ENCODE results near the gene SDCBP2.

SDCBP2 gene

DNA sequence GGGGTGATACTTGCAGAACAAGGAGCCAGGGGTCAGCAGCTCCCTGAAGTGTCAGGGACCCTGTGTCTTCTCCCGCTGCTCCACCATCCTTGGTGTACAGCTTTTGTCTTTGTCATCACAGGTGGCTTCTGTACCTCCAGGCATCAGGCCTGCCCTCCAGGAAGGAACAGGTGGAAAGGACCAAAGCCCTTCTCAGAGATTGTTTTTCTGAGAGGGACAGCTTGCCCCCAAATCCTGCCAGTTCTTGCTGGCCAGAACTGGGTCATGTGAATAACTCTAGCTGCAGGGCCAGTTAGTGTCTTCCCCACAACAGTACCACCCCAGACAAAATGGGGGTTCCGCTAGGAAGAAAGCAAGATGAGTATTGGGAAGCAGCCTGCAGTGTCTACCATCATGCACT lies 31.5 kb downstream of the SDCBP2 start:
- DNase-seq (ENCODE audit: low read depth, low spot score): no peak

DNA sequence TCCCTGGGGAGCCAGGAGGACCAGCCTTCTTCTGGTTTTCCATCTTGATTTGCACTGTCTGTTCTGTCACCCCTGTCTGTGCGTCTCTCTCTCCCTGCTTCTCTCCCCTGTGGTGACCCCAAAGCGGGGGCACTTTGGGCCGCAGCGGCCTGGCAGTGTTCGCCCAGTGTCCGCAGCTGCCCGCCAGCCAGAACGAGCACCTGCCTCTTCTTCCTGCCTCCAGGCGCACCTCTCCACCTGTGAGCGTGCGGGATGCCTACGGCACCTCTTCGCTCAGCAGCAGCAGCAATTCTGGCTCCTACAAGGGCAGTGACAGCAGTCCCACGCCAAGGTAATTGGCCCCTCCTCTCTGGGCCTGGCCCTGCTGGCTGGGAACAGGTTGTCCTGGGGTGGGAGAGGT lies 32.0 kb downstream of the SDCBP2 start:
- no peak for DNase-seq (ENCODE audit: low read depth, low spot score)

DNA sequence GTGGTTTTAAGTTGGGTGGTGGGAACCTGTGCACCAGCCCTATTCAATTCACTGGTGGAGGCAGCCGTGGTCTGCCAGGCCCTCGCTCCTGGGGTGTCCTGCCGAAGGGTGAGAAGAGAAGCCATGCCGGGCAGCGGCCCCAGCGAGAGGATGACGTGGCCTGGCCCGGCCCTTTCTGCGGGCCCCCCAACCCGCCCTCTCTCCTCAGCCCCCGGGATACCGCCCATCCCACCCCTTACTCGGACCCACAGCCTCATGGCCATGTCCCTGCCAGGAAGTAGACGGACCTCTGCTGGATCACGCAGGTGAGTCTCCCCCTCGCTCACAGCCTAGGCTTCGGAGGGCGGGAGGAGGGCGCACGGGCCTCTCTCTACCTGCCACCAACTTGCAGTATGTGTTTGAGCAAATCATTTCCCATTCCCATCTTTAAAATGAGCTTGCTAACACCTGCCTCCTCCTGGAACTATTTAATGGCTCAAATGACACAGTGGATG lies 32.8 kb downstream of the SDCBP2 start:
- no peak for DNase-seq (ENCODE audit: low read depth, low spot score)

DNA sequence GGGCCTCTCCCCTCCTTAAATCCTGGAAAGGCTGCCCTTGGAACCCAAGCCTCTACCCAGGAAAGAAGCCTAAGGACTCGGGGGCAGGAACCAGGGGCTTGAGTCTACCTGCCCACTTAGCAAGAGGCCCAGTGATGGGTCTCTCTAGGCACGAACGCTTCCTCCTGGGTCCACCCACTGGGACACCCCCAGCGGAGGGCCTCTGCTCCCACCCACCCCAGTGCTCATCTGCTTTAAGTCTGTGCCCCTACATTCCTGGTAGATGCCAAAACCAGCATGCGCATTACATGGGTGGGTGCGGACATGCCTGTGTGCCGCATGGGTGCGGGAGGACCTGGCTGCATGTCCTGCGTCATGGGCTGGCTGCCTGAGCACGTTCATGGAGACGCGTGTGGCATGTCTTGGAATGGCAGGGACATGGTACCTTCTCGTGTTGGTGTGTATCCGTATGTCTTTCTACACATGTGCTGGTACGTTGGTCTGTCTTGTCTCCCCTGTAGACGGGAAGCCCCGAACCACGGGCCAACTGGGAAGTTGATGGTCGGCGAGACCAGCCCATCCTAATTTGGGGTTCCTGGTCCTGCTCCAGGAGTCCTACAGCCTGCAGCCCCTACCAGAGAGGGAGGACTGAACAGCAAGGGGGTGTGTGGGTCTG lies 33.5 kb downstream of the SDCBP2 start:
- DNase-seq (ENCODE audit: low read depth, low spot score): no peak

DNA sequence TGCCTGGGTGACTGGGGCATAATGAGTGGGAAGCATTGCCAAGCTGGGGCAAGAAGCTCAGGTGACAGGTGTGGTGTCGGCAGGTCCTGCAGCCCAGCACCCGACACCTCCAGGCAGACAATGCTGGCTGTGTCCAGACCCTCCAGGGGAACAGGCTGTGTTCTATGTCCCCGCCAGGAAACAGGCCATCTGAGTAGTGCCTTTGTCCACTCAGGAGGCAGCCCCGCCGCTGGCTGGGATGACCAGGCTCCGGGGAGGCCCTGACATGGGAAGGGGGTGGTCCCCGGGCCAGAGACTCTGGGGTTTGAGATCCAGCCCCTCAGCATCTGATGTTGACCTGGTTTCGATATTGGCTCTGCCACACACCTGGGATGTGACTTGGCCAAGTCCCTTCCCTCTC lies 34.4 kb downstream of the SDCBP2 start:
- no peak for DNase-seq (ENCODE audit: low read depth, low spot score)

DNA sequence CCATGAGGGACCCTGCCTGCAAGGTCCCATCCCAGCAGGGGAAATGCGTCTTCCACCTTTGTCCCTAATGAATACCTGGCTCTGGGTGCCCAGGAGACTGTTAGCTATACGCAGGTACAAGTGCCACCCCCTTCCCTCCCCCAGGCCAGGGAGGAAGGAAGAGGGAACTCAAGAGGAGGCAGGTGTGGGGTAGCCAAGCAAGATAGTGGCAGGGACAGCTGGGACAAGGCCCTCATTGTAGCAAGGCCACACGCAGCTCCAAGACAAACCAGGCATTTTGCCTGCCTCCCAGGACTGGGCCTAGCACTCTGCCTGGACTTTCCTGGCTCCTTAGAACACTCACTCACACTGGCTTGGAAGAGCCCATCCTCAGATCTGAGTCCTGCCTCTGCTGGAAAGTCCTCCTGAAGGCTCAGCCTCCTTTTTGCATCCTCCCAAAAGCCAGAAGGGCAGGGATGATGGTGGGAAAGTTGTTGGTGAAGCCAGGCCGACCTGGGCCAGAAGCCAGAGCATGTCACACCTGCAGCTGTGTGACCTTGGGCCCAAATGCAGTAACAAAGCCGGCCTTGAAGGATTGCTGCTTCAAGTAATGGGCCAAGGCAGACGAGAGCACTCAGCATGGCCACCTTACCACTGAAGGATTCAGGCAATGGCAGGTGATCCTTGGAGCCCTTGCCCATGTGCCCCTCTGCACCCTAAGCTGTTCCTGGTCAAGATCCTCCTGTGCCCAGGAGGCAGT lies 35.1 kb downstream of the SDCBP2 start:
- DNase-seq (ENCODE audit: low read depth, low spot score): no peak

DNA sequence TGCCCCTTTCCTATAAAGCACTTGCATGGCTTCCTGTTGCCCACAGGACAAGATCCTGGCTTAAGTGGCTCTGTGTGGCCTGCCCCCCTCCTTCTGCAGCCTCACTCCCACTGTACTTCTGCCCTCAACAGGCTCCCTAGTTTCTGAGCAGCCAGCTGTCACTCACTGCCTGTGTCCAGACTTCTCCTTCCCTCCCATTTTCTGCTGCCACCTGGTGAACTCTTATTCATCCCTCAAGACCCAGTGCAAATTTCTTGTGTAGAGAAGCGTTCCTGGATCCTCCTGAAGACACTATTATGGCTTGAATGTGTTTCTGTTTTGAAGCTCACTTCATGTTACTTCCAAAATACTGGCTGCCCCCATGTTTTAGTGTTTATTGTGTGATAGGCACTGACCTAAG lies 36.3 kb downstream of the SDCBP2 start:
- DNase-seq (ENCODE audit: low read depth, low spot score): no peak

DNA sequence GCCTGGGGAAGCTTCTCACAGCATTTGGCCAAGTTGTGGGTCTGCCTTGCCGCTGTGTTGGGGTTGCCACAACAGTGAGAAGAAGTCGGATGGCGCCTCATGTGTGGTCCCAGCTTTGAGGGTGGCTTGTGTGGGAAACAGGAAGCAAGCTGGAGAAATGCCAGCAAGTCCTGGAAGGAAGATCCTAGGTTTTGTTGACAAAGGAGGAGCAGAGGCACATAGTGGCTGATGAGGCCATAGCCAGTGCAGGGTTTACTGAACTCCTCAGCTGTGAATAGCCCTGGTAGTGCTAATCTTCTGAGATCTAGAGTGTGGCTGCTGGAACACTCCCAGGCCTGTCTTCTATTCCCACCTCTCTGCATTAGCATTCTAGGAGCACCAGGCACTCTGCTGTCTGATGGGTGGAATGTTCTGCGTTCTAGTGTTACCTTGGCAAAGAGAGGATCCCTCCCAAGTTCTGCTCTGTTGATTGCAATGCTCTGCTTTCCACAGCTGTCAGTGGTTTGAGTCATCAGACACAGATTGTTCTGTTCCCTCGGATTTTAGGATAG lies 37.7 kb downstream of the SDCBP2 start:
- no peak for DNase-seq (ENCODE audit: low read depth, low spot score)

DNA sequence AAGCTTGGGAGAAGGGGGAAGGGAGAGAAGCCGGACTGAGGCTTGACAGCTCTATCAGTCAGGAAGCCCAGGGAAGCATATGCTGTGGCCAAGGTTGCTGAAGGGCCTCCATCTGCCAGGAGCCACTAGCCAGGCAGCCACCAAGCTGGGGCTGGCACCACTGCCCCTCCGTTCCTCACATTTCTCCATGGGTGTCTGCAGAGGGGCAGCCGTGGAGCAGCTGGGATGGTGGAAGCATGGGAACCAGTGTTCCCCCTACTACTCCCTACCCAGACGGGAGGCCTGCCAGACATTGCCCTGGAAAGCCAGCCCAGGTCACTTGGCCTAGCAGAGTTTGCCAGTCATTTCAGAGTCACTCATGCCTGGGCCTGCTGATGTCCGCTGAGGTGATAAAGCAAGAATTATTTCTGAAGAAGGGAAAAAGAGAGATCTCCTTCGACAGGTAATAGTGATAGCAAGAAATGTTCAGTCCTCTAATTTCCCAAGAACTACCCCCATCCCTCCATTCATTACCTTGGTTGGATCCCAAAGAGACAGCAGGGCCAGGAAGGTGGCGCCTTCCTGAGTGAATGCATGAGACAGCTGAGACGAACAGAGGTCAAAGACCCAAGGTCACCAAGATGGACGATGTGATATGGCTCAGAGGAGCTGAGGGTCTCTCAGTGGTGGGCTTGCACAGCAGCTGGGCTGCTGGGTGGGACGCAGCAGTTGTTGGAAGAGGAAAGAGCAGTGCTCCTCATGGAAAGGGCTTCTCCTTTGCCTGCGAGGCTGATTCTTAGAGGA lies 41.0 kb downstream of the SDCBP2 start:
- DNase-seq (ENCODE audit: low read depth, low spot score): no peak

DNA sequence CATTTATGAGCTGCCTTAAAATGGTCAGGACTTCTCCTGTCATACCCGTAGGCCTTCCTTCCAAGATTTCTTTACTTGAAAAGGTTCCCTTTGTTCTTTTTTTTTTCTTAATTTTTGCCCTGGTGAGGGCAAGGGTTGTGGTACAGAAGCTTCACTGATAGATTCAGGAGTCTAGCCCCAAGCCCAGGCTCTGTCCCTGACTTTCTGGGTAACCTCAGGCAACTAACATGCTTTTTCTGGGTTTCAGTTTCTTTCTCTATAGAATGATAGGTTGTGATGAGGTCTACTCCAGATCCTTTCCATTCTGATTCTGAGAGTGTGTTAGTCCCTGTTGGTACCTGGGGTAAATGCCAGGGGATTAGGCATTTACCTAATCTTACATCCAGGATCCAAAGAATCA lies 41.6 kb downstream of the SDCBP2 start:
- no peak for DNase-seq (ENCODE audit: low read depth, low spot score)

DNA sequence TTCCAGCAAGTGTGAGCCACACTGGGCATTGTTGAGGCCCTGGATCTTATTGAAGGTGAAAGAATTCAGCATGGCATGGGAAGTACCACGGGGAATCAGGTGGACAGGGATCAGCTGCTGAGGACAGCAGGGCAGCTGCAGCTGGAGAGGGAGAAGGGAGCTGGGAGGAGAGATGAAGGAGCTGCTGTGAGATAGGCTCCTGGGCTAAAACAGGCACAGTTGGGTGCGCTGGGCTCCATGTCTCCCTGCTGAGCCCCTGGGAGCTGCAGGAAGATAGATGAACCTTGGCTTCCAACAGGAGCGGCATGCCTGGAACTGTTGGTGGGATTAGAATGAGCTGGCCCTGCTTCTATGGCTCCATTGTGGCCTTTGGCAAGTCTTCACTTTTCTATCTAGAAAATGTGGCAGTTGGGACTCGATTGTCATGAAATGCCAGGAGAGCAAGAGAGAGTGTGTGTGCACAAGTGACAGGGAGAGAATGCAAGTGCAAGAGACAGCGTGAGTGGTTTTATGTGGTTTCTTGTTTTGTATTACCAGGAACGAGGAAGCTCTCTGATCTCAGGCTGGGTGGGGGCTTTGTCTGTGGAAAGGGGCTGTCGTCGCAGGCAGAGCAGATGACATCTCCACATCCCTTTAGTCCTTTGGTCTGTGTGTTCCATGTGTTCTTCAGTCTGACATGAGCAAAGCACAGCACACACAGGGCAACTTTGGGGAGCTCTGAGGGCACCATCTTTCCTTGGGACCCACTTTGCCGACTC lies 42.5 kb downstream of the SDCBP2 start:
- no peak for DNase-seq (ENCODE audit: low read depth, low spot score)

DNA sequence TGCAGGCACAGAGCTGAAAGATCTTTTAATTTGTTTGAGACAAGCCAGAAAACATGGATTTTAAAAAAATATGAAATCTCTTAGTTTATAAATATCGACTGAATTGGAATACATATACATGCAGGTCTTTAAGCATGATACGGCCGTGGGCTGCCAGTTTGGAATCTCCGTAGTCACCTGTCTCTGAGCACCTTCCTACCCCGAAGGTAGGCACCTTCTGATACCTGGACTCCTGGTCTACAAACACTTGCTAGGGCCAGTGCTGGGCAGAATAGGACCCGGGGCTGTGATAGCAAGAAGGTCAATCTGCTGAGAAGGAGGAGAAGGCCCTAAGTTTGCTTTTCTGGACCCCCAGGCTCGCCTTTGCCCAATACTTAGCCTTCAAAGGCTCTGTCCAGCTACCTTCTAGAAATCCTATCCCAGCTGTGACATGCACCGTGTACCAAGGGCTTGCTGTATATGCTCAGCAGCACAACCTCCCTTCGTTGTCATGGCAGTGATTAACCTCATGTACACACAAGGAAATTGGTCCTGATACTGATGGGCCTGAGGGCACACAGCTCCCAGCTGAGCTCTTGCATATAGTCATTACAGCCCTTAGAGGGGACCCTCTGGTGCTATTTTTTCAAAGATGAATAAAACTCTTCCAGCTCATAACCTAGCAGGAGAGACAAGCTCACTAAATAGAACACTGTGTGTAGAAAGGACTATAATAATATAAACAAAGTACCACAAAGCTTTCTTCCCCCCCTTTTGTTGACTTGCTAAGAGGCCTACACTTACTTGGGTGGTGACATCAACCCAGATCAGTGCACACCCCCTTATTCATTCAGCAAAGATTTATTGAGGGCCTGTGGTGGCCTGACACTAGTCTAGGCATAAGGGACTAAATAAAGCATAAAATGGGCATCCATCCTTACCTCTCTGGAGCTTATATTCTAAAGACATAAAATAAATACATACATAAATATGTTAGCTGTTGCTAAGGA lies 45.1 kb downstream of the SDCBP2 start:
- DNase-seq (ENCODE audit: low read depth, low spot score): no peak

DNA sequence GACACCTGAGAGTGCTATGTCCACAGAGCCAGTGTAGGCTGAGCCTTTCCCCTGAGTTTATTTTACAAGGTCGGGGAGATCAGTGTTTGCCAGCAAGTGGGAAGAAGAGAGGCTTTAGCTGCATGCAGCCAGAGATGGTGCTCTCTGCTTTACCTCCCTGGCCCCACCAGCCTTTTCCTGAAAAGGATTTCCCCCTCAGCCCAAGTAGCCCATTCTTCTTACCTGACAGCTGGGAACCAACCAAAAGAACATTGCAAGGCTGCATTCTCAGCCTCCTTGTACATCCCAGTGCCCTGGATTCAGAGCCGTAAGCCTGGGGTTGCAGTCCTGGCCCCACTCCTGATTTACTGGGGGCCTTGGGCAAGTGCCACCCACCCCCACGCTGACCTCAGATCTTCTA lies 46.0 kb downstream of the SDCBP2 start:
- no peak for DNase-seq (ENCODE audit: low read depth, low spot score)

DNA sequence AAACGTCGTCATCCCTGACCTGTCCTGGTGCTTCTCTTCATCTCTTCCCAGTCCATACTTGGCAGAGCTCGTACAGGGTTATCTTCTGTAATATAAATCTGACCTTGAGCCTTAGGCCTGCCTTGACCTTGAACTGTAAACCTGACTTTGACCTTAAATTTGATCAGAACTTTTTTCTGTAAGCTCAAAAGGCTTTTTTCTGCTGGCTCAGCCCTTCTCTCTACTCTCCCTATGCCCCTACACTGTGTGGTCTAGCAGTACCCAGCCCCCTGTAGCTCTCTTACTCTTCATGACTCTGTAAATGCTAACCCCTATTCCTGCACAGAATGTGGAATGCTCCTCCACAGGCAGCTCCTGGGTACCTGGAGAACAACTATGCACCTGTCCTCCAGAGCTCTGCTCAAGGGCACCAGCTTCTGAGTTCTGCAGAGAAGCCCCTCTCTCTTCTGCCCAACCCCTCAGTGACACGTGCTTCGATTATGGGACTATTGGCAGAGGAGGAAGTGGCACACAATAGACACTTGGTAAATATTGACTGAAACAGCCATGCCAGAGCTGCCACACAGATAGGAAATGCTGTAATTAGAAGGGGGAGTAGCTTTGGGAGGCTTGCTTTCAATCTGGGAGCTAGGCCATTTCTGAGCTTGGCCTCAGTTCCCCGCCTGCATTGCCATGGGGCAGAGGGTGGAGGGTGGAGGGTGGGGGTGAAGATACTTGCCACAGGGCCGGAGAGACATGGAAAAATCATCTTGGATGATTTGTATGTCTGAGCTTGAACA lies 47.5 kb downstream of the SDCBP2 start:
- DNase-seq (ENCODE audit: low read depth, low spot score): no peak

DNA sequence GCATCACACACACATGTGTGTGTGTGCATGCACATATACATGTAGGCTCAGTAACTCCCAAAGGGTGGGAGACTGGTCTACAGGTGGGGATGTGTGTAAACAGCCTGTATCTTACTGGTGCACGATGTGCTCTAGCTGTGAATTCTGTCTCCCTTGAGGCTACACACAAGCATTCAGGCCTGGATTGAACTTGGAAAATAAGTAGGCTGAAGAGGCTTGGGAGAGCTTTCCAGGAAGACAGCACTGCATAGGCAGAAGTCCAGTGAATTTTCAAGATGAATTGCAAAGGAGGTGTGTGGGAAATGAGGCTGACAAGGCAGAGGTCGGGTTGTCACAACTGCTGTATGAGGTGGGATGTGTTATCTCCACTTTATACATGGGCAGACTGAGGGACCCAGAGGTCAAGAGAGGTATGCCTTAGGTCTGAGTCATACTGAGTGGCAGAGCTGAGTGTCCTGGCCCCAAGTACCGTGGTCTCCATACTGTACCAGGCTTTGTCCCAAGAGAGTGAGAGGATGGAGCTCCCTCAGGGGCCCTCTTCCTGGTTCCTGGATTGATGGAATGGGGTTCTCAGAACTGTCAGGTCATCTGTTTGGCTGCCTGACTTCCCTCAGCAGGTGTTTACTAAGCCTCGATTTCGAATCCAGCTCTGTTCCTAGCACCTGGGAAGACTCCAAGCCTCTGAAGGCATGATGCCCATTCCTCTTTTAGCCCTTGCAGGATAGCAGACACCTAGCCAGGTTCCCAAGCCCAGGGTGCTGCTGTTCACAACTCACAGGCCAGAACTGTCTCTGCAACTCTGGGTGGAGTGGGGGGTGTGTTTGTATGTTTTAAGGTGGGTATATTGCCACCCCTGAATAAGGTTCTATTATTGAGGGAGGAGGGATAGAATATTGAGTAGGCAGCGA lies 48.5 kb downstream of the SDCBP2 start:
- no peak for DNase-seq (ENCODE audit: low read depth, low spot score)

DNA sequence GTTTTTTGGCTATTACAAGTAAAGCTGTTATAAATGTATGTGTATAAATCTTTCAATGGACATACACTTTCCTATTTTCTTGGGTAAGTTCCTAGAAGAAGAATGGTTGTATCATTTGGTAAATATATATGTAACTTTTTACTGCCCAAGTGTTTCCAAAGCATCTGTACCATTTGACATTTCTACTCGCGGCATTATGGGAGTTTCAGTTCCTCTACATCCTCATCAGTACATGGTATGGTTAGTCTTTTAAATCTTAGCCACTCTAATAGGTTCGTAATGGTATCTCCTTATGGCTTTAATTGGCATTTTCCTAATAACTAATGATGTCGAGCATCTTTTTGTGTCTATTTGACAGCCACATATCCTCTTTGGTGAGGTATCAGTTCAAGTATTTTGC lies 49.9 kb downstream of the SDCBP2 start:
- no peak for DNase-seq (ENCODE audit: low read depth, low spot score)

DNA sequence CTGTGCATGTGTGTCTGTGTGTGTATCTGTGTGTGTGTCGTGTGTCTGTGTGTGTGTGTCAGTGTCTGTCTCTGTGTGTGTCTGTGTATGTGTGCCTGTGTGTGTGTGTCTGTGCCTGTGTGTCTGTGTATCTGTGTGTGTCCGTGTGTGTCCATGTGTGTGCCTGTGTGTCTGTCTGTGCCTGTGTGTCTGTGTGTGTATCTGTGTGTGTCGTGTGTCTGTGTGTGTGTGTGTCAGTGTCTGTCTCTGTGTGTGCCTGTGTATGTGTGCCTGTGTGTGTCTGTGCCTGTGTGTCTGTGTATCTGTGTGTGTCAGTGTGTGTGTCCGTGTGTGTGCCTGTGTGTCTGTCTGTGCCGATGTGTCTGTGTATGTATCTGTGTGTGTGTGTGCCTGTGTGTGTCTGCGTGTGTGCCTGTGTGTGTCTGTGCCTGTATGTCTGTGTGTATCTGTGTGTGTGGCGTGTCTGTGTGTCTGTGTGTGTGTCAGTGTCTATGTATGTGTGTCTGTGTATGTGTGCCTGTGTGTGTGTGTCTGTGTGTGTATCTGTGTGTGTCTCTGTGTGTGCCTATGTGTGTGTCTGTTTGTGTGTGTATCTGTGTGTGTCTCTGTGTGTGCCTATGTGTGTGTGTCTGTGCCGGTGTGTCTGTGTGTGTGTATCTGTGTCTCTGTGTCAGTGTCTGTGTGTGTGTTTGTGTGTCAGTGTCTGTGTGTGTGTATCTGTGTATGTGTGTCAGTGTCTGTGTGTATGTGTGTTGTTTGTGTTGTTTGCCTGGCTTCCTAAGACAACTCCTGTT lies 51.2 kb downstream of the SDCBP2 start:
- DNase-seq (ENCODE audit: low read depth, low spot score): no peak

DNA sequence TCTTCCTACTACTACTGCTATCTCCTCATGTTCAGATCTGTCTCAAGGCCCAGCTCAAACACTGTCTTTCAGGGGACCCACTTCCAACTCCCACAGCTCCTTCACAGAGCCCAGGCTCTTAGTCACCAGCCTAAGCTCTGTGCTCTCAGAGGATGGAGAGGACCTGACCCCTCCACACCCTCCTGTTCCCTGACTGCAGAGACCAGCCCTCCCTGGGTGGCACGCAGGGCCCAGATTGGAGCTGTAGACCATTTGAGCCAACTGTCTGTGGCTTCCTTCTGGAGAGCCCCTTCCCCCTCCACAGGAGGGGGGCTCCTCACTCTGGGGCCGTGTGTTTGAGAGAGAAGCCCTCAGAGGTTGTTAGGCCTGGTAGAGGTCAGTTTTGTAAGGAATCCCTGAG lies 53.0 kb downstream of the SDCBP2 start:
- DNase-seq (ENCODE audit: low read depth, low spot score): no peak
